NCI-H2227 (cell line): ENCODE data around the gene SELENON.
A peak's percentile ranks its signal among the peaks of the same experiment; 100 is the strongest.

Experiments
- DNase-seq: peaks from one replicate; lab custom pipeline; 2025; ENCODE audit not compliant: unreplicated experiment; lab: John Stamatoyannopoulos, UW

The SELENON gene

GRCh38 chr1:25808481-25809244, 8.7 kb downstream of the SELENON start:
- no peak for DNase-seq

DNA sequence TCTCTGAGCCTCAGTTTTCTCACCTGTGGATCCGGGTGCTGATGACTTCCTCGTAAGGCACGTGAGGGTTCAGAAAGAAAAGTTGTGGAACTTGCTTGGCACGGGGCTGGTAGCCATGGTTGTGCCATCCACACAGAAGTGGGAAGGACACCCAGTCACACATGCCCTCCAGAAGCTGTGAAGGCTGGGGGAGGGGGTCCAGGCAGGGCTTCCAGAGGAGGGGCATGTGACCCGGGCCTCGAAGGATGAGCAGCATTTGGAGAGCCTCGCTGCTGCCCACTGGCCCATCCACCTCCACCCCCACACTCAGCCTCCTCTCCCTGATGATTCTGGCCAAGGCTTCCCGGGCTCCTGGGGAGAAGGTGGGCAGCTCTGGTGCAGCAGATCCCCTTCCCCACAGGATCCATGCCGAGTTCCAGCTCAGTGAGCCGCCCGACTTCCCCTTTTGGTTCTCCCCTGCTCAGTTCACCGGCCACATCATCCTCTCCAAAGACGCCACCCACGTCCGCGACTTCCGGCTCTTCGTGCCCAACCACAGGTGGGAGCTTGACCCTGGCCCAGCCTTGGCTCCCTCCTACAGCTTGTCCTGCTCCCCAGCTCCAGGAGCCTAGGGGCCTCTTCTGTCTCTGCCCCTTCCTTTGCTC, 9.4 kb downstream of the SELENON start:
- DNase-seq, result no peak

- no peak for DNase-seq
Observed at GRCh38 chr1:25809929-25810328, 9.9 kb downstream of the SELENON start.

GRCh38 chr1:25810341-25811299, 10.6 kb downstream of the SELENON start:
- DNase-seq, result peak; percentile 80

DNA sequence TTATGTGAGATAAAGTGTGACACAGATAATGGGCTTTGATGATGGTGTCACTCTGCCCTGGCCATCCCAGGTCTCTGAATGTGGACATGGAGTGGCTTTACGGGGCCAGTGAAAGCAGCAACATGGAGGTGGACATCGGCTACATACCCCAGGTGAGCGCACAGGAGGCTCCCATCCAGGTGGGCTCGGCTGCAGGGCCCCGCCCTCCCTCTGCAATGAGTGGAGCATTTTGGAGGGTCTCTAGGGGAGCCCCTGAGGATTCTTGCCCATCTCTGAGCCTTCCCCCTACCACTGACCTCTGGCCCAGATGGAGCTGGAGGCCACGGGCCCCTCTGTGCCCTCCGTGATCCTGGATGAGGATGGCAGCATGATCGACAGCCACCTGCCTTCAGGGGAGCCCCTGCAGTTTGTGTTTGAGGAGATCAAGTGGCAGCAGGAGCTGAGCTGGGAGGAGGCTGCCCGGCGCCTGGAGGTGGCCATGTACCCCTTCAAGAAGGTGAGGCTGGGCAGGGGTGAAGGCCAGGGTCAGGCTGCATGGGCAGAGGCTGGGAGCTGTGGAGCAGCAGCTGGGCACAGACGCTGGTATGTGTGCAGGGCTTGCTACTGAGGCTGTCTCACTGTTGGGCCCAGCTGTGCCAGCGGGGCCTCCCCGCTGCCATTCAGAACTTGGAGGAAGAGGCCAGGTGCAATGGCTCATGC, 11.5 kb downstream of the SELENON start:
- DNase-seq, result no peak

DNA sequence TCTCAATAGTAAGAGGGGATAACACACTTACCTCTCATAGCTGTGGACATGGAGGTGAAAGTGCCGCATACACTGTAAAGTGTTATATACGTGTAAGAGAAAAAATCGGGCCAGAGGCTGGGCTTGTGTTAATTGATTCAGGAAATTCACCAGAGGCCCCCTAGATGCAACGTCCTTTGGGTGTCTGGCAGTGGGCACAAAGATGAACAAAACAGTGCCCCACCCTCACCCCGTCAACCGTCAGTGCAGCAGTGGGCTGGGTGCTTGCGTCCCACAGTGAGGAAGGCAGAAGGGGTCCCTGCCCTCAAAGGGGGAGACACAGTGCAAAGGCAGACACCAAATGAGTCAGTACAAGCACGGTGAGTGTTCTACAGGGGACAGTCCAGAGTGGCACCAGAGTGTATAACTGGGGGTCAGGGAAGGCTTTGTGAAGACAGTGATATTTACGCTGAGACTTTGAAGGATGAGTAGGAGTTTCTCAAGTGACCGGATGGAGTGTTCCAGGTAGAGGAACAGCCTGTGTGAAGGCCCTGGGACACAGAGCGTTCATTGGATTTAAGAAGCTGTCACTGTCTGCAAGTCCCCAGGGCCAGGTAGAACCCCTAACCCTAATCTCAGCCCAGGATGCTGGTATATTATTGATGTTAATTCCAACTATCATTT, 13.2 kb downstream of the SELENON start:
- no peak for DNase-seq

DNA sequence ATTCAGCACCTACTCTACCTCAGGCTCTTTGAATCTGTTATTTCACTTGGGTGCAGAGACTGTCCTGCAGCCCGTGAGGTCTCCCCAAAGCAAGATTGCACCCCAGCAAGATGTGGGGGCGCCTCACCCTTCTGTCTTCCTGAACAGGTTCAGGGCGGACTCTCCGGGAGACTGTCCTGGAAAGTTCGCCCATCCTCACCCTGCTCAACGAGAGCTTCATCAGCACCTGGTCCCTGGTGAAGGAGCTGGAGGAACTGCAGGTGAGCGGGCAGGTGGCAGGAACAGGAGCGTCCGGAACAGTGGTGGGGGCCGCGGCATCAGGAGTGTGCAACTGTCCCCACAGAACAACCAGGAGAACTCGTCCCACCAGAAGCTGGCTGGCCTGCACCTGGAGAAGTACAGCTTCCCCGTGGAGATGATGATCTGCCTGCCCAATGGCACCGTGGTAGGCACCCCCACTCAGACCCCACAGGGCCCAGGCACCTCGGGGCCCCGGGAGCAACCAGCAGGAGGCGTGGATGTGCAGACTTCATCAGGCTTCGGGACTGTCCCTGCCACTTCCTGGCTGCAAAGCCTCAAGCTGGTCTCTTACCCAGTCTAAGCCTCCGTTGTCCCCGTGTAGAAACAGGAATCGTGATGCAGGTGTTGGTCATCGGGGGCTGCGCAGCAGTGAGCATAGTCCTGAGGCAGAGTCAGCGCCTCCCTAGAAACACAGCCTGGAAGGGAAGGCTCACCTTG, 13.9 kb downstream of the SELENON start:
- DNase-seq, result no peak

GRCh38 chr1:25814549-25815087, 14.6 kb downstream of the SELENON start:
- DNase-seq, result no peak

DNA sequence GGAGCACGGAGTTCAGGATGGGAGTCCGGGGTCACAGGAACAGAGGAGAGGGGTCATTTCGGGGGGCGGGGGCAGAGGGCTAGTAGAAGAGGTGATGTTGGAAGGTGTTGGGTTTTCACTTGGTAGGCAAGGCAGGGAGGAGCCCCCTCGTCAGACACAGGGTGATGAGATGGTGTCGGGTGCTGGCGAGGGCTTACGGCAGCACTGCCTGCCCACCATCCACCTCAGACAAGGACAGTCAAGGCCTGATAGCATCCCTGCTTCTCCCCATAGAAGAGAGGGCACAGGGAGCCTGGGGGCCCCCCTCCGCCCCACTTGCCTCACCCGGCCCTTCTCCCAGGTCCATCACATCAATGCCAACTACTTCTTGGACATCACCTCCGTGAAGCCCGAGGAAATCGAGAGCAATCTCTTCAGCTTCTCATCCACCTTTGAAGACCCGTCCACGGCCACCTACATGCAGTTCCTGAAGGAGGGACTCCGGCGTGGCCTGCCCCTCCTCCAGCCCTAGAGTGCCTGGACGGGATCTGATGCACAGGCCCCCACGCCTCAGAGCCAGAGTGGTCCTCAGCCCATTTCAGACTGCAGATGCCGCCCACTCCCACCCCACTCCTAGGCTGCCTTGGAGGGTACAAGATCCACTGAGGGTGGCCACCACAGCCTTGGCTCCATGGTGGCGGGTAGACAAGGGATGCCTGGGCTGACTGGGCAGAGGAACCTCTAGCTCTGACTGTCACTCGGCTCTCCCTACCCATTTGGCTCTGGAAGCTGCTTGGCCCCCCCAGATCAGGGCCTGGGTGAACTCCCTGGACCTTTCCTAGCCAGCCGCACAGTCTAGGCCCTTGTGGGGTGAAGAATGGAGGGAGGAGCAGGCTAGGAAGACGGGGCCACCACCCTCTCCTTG, 15.5 kb downstream of the SELENON start:
- DNase-seq, result no peak

DNA sequence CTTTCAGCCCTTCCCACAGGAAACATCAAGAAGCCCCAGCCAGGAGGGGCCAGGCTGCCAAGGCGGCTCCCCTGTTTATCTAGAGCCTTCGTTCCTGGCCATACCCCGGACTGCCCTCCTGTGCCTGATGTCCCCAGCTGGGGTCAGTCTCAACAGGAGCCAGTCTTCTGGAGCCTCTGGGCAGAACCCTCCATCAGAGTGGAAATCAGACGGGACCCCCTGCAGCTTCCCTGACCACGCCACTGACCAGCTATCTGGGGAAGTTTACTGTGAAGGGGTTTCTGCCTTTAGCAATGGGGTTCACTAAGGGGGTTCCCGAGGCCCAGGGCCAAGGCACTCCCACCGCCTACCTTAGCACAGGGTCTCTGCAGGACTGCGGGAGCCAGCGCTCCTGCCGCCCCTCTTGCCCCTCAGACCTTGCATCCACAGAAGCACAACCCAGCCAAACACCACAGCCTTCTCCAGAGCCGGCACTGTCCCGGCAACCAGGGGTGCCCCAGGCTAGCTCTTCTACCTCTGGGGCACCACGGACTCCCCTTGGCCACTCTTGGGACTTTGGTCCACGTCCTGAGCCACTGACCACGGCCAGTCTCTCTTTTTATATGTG, 16.2 kb downstream of the SELENON start:
- no peak for DNase-seq

GRCh38 chr1:25817840-25818501, 18.0 kb downstream of the SELENON start:
- DNase-seq, result peak; percentile 37

- DNase-seq, result no peak
Observed at GRCh38 chr1:25818569-25818968, 18.6 kb downstream of the SELENON start.

DNA sequence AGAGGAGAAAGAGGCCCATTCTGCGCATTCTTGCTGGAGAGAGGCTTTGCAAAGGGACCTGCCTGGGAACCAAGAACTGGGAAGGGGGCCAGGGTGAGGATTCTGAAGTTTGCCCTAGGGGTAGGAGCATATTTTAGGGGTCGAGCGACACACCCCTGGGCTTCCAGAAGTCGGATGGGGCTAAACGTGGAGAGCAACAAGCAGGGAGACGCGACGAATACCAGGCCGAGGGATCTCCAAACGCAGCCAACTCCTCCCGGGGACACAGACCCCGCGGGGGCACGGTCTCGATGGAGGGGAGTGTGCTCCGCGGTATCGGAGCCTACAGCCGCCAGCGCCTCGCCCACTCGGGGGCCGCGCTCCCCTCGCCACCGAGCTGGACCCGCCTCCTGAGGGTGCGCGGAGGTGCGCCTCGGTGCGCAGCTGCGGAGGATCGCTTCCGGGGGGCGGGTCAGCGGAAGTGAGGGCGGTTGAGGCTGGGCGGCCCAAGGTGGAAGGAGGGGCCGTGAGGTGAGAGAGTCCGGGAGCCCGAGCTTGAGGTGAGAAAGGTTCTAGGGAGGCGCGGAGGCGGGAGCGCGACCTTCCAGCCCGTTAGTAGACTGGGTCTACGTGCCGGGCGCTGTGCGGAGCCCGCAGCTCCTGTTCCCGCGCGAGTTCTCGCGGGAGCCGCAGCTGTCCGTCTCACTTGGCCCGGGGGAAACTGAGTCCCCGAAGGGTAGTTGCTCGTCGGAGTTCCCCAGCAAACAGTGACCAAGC, 19.7 kb downstream of the SELENON start, which contains the start of gene MTFR1L:
Gene MTFR1L, plus strand, starts transcription at position 464 of the 756 bp plus-strand sequence. CDS start 3,151 bp downstream, outside the sequence.
- peak; percentile 92 for DNase-seq

DNA sequence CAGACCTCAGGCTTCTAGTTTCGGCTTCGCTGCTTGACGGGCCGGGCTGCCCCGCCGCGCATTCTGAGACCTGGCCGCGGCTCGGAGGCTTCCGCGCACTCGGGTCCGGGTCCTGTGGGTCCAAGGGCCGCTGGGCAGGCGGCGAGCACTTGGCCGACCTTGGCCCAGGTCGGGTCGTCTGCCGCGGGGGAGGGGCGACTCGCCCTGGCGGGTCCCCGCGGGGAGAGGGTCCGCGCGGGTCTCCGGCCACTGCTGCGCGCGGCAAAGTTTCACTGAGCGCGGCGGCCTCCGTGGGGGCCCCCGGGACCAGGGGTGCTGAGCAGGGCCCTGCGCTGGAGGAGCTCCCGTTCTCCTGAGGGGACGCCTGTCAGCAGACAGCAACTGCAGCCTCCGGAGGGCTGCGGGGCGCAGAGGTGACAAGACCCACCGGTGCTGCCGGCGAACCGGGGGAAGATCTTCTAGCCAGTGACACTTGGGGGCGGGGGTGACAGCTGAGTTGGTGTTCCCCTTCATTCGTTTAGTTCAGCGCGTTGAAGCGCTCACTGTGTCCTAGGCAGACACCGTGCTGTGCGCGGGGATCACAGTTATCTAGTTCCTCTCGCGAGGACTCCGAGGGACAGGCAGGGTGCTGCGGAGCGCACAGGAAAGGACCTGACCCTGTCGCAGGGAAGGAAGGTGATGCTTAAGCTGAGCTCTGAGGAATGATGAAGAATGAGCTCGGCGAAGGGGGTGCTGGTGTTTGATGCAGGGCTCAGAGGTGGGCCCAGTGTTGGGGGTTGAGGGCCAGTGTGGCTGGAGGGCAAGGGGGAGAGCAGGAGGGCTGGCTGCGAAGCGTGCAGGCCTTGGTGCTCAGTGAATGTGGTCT, 20.5 kb downstream of the SELENON start:
- peak; percentile 58 for DNase-seq

DNA sequence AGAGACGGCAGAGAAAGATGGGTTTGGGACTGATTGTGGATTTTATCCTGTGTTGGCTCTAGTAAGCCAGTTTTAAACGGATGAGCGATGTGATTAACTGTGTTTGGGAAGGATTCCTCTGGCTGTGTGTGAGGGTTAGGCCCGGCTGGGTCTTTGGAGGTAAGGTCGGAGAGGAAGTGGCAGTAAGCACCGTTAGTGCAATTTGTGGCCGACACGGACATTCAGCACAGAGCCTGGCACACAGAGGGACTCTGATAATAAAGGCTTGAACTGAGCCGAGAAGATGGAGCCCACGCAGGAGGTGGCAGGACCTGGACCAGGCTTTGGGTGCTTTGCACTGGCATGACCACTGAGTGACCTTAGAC, 21.1 kb downstream of the SELENON start:
- no peak for DNase-seq

GRCh38 chr1:25821630-25822091, 21.7 kb downstream of the SELENON start:
- DNase-seq, result no peak
